ENCODE data around the gene APBA3.

- no peak for TF ChIP-seq ZNF501 (tag by site-specific recombination; IDR thresholded peaks at IDR 0.05)
- no peak for TF ChIP-seq CTCF (tag by site-specific recombination; IDR thresholded peaks at IDR 0.05)
- TF ChIP-seq ZNF768 (tag by site-specific recombination; IDR thresholded peaks at IDR 0.05), result no peak
- TF ChIP-seq YY1 (tag by site-specific recombination; IDR thresholded peaks at IDR 0.05), result no peak
- no peak for TF ChIP-seq PRDM4 (tag by site-specific recombination; IDR thresholded peaks at IDR 0.05)
- no peak for TF ChIP-seq ZNF155 (tag by site-specific recombination; IDR thresholded peaks at IDR 0.05)
- no peak for TF ChIP-seq TSHZ1 (tag by site-specific recombination; IDR thresholded peaks at IDR 0.05; ENCODE audit: borderline replicate concordance)
- TF ChIP-seq REST (tag by site-specific recombination; IDR thresholded peaks at IDR 0.05), result no peak
- TF ChIP-seq ZNF639 (tag by site-specific recombination; IDR thresholded peaks at IDR 0.05), result no peak
- TF ChIP-seq ZNF202 (tag by site-specific recombination; IDR thresholded peaks at IDR 0.05; ENCODE audit: borderline replicate concordance), result no peak
- TF ChIP-seq REPIN1 (tag by site-specific recombination; IDR thresholded peaks at IDR 0.05; ENCODE audit: low read depth), result no peak
- TF ChIP-seq ZNF510 (tag by site-specific recombination; IDR thresholded peaks at IDR 0.05; ENCODE audit: insufficient replicate concordance), result no peak
- TF ChIP-seq ZSCAN30 (tag by site-specific recombination; IDR thresholded peaks at IDR 0.05), result no peak
- TF ChIP-seq ZNF324 (tag by site-specific recombination; IDR thresholded peaks at IDR 0.05), result no peak
Measured at GRCh38 chr19:3746371-3747056, 15.0 kb downstream of the APBA3 start.

Data from HEK293 (cell line).